ENCODE results near the gene AIDA. TPM values are rescaled to one million over a fixed set of nuclear protein-coding genes. Genes with fewer than 3 reads are reported as not detected.

AIDA gene
- total and polyA plus RNA-seq, 2 donors (not counting 1 experiment from before 2014, with no cell fraction given) = 41.7 to 77.7 TPM

DNA sequence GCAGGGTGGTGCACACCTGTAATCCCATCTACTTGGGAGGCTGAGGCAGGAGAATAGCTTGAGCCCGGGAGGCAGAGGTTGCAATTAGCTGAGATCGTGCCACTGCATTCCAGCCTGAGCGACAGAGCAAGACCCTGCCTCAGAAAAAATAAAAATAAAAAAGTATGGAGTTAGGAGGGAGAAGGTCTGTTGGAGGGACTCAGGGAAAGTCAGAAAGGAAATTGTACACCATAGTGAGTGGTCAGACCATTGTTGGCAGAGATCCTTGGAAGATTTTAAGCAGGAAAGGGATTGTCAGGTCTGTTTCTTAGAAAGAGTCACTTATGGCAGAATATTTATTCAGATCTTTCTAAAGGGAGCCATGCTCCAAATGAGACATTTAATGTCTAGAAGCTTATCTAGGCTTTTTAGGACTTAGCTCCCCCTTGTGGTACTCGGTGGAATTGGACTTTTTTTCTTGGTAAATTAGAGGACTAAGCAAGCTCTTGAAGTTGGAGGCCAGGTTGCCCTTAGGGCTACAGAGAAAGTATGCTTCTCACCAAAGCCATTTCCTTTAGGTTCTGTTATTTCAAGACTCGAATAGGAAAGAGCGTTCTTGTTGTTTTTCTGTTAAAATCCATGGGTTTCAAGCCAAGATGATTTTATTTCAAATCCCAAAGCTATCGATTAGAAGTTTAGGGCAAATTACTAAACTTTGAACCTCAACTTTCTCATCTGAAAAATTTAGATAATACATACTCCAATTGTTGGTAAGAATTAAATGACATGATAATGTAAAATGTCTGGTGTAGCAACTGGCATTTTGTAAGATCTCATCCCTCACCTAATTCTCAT, 77.9 kb downstream of the AIDA start:
- H3K9me3 ChIP-seq (ENCODE audit: control extremely low read depth in 1 of 3, control insufficient read depth in 2 of 3, insufficient read depth in 1 of 3, low read length in 2 of 3) = no peaks in the 10 kb centered on the region
- H3K79me2 ChIP-seq (ENCODE audit: control insufficient read depth, insufficient read depth, low read length) = peaks cover 4% of the 10 kb centered on the region
- 59% methylated on average over 4 of the region's 7 CpGs for WGBS (ENCODE audit: insufficient coverage)
- peaks cover 0 to 18% of the 10 kb centered on the region in 2 experiments for H3K36me3 ChIP-seq (replicated peaks in 1 of 2; ENCODE audit: control extremely low read depth in 1 of 2, control insufficient read depth in 1 of 2, extremely low read depth in 1 of 2, insufficient read depth in 2 of 2, low read length in 1 of 2)
- Mint-ChIP-seq H3K27me3 (no peaks in the 10 kb centered on the region), H3K9me3 (ENCODE audit: insufficient read depth) (no peaks in the 10 kb centered on the region), H3K4me3 (no peak overlapping the region), H3K27ac (peak overlapping the region; percentile 61), H3K4me1 (peaks cover 11% of the 10 kb centered on the region)
- intact Hi-C loops (cut with micrococcal nuclease) = loop anchor here (1.0 to 2.0 kb wide), 3 partner anchors 9 to 169 kb away; partner anchors contain the start of gene MIA3
- no peak overlapping the region for H2AFZ ChIP-seq (ENCODE audit: insufficient read depth, low read depth, low read length, poor library complexity, severe bottlenecking)
- H4K20me1 ChIP-seq (ENCODE audit: control insufficient read depth, insufficient read depth, low read length, poor library complexity, severe bottlenecking) = no peaks in the 10 kb centered on the region
- H3K4me2 ChIP-seq (replicated peaks; ENCODE audit: low read depth, low read length, poor library complexity, severe bottlenecking) = peak overlapping the region; percentile 46
- no peak overlapping the region for H3K4me3 ChIP-seq (ENCODE audit: control extremely low read depth in 1 of 5, extremely low read depth in 1 of 5, insufficient read depth in 1 of 5, low read depth in 2 of 5, low read length in 4 of 5)
- no peak overlapping the region for H3K9ac ChIP-seq (ENCODE audit: low read length)
- TF ChIP-seq, protein P1, sequence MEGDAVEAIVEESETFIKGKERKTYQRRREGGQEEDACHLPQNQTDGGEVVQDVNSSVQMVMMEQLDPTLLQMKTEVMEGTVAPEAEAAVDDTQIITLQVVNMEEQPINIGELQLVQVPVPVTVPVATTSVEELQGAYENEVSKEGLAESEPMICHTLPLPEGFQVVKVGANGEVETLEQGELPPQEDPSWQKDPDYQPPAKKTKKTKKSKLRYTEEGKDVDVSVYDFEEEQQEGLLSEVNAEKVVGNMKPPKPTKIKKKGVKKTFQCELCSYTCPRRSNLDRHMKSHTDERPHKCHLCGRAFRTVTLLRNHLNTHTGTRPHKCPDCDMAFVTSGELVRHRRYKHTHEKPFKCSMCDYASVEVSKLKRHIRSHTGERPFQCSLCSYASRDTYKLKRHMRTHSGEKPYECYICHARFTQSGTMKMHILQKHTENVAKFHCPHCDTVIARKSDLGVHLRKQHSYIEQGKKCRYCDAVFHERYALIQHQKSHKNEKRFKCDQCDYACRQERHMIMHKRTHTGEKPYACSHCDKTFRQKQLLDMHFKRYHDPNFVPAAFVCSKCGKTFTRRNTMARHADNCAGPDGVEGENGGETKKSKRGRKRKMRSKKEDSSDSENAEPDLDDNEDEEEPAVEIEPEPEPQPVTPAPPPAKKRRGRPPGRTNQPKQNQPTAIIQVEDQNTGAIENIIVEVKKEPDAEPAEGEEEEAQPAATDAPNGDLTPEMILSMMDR (IDR thresholded peaks at IDR 0.05) = peak; percentile 93
- TF ChIP-seq EZH2 (IDR thresholded peaks at IDR 0.05; ENCODE audit: borderline replicate concordance, insufficient read depth, low read depth, low read length, poor library complexity, severe bottlenecking) = no peak
- H3K27ac ChIP-seq (ENCODE audit: low read length in 2 of 2) = peak overlapping the region in 1 of 2 donors; percentile 42
- CTCF ChIA-PET = interaction anchor here (0.6 to 3.5 kb wide), 31 partner anchors 10 to 893 kb away, joined by 3 to 87 read pairs (median 4); partner anchors contain the start of genes AIDA, BROX, MIA3 and TAF1A
- DNase-seq = peak; percentile 89
- no peaks in the 10 kb centered on the region for H3K27me3 ChIP-seq (replicated peaks in 1 of 4; ENCODE audit: control extremely low read depth in 1 of 4, control insufficient read depth in 3 of 4, insufficient read depth in 4 of 4, low read length in 3 of 4)
- peak; percentile 86 for ATAC-seq (ENCODE audit: low read depth)
- peaks cover 12 to 15% of the 10 kb centered on the region in 2 donors for H3K4me1 ChIP-seq (ENCODE audit: control insufficient read depth in 2 of 2, insufficient read depth in 2 of 2, low read length in 2 of 2)
- POLR2A ChIA-PET = interaction anchor here (0.5 to 1.6 kb wide), 3 partner anchors 10 to 1557 kb away, joined by 4 to 7 read pairs (median 4); partner anchors contain the start of gene MIA3

- H3K27ac ChIP-seq (ENCODE audit: low read length in 2 of 2) = no peak overlapping the region
- TF ChIP-seq, protein P1 (IDR thresholded peaks at IDR 0.05) = no peak
- TF ChIP-seq EZH2 (IDR thresholded peaks at IDR 0.05; ENCODE audit: borderline replicate concordance, insufficient read depth, low read depth, low read length, poor library complexity, severe bottlenecking) = no peak
- Mint-ChIP-seq H3K9me3 (ENCODE audit: insufficient read depth) (no peaks in the 10 kb centered on the region), H3K27me3 (no peaks in the 10 kb centered on the region), H3K4me3 (no peak overlapping the region), H3K27ac (no peak overlapping the region), H3K4me1 (peaks cover 11% of the 10 kb centered on the region)
- no peak for DNase-seq
- intact Hi-C loops (cut with micrococcal nuclease) = no loop called here
- no peaks in the 10 kb centered on the region for H4K20me1 ChIP-seq (ENCODE audit: control insufficient read depth, insufficient read depth, low read length, poor library complexity, severe bottlenecking)
- H2AFZ ChIP-seq (ENCODE audit: insufficient read depth, low read depth, low read length, poor library complexity, severe bottlenecking) = no peak overlapping the region
- POLR2A ChIA-PET = no interaction called here
- no peak overlapping the region for H3K9ac ChIP-seq (ENCODE audit: low read length)
- no peaks in the 10 kb centered on the region for H3K27me3 ChIP-seq (replicated peaks in 1 of 4; ENCODE audit: control extremely low read depth in 1 of 4, control insufficient read depth in 3 of 4, insufficient read depth in 4 of 4, low read length in 3 of 4)
- ATAC-seq (ENCODE audit: low read depth) = no peak
- peaks cover 3 to 25% of the 10 kb centered on the region in 2 experiments for H3K36me3 ChIP-seq (replicated peaks in 1 of 2; ENCODE audit: control extremely low read depth in 1 of 2, control insufficient read depth in 1 of 2, extremely low read depth in 1 of 2, insufficient read depth in 2 of 2, low read length in 1 of 2)
- WGBS (ENCODE audit: insufficient coverage) = no CpG with 5 or more reads among the region's 2 CpGs
- no peak overlapping the region for H3K4me2 ChIP-seq (replicated peaks; ENCODE audit: low read depth, low read length, poor library complexity, severe bottlenecking)
- CTCF ChIA-PET = interaction anchor here (0.9 to 3.5 kb wide), 6 partner anchors 9 to 177 kb away, joined by 3 to 87 read pairs (median 20); partner anchors contain the start of genes MIA3 and TAF1A
- peaks cover 12 to 15% of the 10 kb centered on the region in 2 donors for H3K4me1 ChIP-seq (ENCODE audit: control insufficient read depth in 2 of 2, insufficient read depth in 2 of 2, low read length in 2 of 2)
- peaks cover 4% of the 10 kb centered on the region for H3K79me2 ChIP-seq (ENCODE audit: control insufficient read depth, insufficient read depth, low read length)
- H3K9me3 ChIP-seq (ENCODE audit: control extremely low read depth in 1 of 3, control insufficient read depth in 2 of 3, insufficient read depth in 1 of 3, low read length in 2 of 3) = no peaks in the 10 kb centered on the region
- H3K4me3 ChIP-seq (ENCODE audit: control extremely low read depth in 1 of 5, extremely low read depth in 1 of 5, insufficient read depth in 1 of 5, low read depth in 2 of 5, low read length in 4 of 5) = no peak overlapping the region
Measured at GRCh38 chr1:222632749-222633148, 79.5 kb downstream of the AIDA start.
